Activated B cell treated with CpG ODN at 0.5 μM for 24 hours (primary cell): ENCODE data around the gene PLEKHF1. TPM values are rescaled to one million over a fixed set of nuclear protein-coding genes. Genes with fewer than 3 reads are reported as not detected.

ENCODE experiments used
- ATAC-seq: fragments of 200-7000 bp; cut with Tn5 transposase; one replicate; pipeline ENCODE4 v1.10.0; 2021; ENCODE audit warnings: low read depth, mild to moderate bottlenecking, moderate library complexity
- CTCF ChIA-PET: fragments of 350-600 bp; sonication (Branson Sonifier 250); formaldehyde crosslinking; loops from one replicate; lab custom pipeline; 2021; ENCODE audit warnings: antibody characterized with exemption; lab: Charles Lee
- POLR2A ChIA-PET: fragments of 350-600 bp; sonication (Branson Sonifier 250); formaldehyde crosslinking; loops from one replicate; lab custom pipeline; 2021; ENCODE audit warnings: antibody characterized with exemption; lab: Charles Lee
- DNase-seq: peaks from one replicate; pipeline ENCODE4 v3.0.0; 2022
- H3K27ac Mint-ChIP-seq: one replicate; pipeline ENCODE4 v1.8.0; 2020; ENCODE audit warnings: mixed read lengths
- H3K27me3 Mint-ChIP-seq: one replicate; pipeline ENCODE4 v1.8.0; 2021; ENCODE audit warnings: mixed read lengths
- H3K36me3 Mint-ChIP-seq: one replicate; pipeline ENCODE4 v1.8.0; 2021; ENCODE audit warnings: low read depth, mixed read lengths
- H3K4me1 Mint-ChIP-seq: one replicate; pipeline ENCODE4 v1.8.0; 2021; ENCODE audit warnings: mixed read lengths
- H3K4me3 Mint-ChIP-seq: one replicate; pipeline ENCODE4 v1.8.0; 2020; ENCODE audit warnings: mild to moderate bottlenecking, mixed read lengths
- H3K9me3 Mint-ChIP-seq: one replicate; pipeline ENCODE4 v1.8.0; 2020; ENCODE audit warnings: mixed read lengths
- intact Hi-C: fragments of 100-400 bp; cut with micrococcal nuclease; formaldehyde crosslinking; loops from one replicate; pipeline ENCODE4 v1.15.1; 2024
- total RNA-seq: library from RNA; stranded (reverse); gene quantifications from 2 replicates; pipeline ENCODE4 v1.2.3, GENCODE V29; 2022
- TF ChIP-seq, protein P1 (sequence below): fragments of 200-600 bp; IDR thresholded peaks from one replicate; pipeline ENCODE4 v1.8.0; 2022; ENCODE audit warnings: antibody characterized with exemption, mild to moderate bottlenecking

Gene PLEKHF1
- total RNA-seq, 1 donor from 2014 or later = 5.5 TPM

DNA sequence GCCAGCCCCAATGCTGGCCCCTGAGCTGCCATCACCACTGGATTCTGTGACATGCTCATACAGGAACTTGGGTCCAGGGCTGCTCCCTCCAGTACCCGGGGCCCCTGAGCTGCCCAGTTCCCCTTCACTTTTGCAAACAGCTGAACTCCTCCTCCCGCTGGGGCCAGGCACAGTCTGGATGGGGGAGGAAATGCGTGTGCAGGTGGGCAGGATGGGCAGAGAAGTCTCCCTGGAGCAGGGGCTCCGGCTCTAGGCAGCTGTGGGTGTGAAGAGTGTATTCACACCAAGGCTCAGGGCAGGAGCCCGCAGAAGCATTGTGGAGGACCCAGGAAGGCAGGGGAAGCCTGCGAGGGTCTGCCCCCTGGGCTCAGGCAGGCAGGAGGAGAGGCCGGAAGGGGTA lies 46.8 kb upstream of the PLEKHF1 start:
- TF ChIP-seq, protein P1, sequence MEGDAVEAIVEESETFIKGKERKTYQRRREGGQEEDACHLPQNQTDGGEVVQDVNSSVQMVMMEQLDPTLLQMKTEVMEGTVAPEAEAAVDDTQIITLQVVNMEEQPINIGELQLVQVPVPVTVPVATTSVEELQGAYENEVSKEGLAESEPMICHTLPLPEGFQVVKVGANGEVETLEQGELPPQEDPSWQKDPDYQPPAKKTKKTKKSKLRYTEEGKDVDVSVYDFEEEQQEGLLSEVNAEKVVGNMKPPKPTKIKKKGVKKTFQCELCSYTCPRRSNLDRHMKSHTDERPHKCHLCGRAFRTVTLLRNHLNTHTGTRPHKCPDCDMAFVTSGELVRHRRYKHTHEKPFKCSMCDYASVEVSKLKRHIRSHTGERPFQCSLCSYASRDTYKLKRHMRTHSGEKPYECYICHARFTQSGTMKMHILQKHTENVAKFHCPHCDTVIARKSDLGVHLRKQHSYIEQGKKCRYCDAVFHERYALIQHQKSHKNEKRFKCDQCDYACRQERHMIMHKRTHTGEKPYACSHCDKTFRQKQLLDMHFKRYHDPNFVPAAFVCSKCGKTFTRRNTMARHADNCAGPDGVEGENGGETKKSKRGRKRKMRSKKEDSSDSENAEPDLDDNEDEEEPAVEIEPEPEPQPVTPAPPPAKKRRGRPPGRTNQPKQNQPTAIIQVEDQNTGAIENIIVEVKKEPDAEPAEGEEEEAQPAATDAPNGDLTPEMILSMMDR = no peak
- intact Hi-C loops = no loop called here
- DNase-seq (no peak), ATAC-seq (no peak)
- H3K4me3 Mint-ChIP-seq = no peak overlapping the region
- no peak overlapping the region for H3K27ac Mint-ChIP-seq
- POLR2A ChIA-PET = interaction anchor here (1.7 kb wide), 1 partner anchor 12 kb away, joined by 5 read pairs; the partner anchor contains the start of gene POP4
- peaks cover 9% of the 10 kb centered on the region for H3K27me3 Mint-ChIP-seq
- peaks cover 33% of the 10 kb centered on the region for H3K36me3 Mint-ChIP-seq
- peaks cover 12% of the 10 kb centered on the region for H3K4me1 Mint-ChIP-seq
- CTCF ChIA-PET = interaction anchor here (3.0 kb wide), 1 partner anchor 7 kb away, joined by 11 read pairs; no protein-coding TSS in a partner anchor
- H3K9me3 Mint-ChIP-seq = no peaks in the 10 kb centered on the region

DNA sequence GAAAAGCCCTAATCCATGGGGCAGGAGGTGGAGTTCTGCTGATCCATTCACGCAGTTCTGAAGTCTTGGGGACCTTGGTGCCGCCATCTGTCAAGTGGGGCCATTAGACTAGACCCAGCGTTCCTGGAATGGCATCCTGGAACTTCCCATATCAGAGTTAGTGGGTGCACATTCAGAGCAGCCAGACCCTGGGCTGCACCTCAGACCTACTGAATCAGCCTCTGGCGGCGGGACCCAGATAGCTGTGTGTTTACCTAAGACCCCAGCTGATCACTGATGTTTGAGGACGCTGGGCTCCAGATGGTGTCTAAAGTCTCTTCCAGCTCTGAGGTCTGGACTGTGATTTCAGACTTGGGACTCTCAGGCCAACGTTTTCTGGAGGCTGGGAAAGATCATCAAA lies 46.4 kb upstream of the PLEKHF1 start:
- Mint-ChIP-seq H3K4me1 (peaks cover 12% of the 10 kb centered on the region), H3K27me3 (peaks cover 9% of the 10 kb centered on the region), H3K9me3 (no peaks in the 10 kb centered on the region), H3K4me3 (no peak overlapping the region), H3K36me3 (peaks cover 30% of the 10 kb centered on the region), H3K27ac (no peak overlapping the region)
- ChIA-PET CTCF (interaction anchor here (1.3 to 3.0 kb wide), 3 partner anchors 8 to 112 kb away, joined by 3 to 11 read pairs (median 5); no protein-coding TSS in a partner anchor), POLR2A (interaction anchor here (1.7 to 2.1 kb wide), 2 partner anchors 13 kb away, joined by 5 to 8 read pairs; partner anchors contain the start of gene POP4)
- DNase-seq (no peak), ATAC-seq (no peak)
- TF ChIP-seq, protein P1 = no peak
- intact Hi-C loops = no loop called here

DNA sequence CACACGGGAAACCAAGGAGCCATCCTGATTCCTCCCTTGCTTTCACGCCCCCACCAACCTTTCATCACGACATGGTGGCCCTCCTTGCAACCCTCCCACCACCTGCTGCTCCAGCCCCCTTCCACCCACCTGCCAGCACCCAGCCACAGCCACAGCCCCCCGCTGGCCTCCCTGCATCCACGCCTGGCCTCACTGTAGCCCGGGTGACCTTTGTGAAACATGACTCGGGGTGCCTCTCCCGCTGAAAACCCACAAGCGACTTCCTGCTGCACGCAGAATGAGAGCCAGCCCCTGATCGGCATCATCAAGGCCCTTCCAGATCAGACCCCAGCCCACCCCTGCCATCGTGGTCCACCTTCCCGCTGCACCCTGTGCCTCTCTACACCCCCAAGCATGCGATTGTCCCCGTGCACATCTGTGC lies 44.3 kb upstream of the PLEKHF1 start:
- H3K4me3 Mint-ChIP-seq = no peak overlapping the region
- peaks cover 12% of the 10 kb centered on the region for H3K36me3 Mint-ChIP-seq
- no peak for ATAC-seq
- CTCF ChIA-PET = interaction anchor here (3.0 kb wide), 1 partner anchor 10 kb away, joined by 11 read pairs; no protein-coding TSS in a partner anchor
- intact Hi-C loops = no loop called here
- H3K9me3 Mint-ChIP-seq = no peaks in the 10 kb centered on the region
- no peak overlapping the region for H3K27ac Mint-ChIP-seq
- POLR2A ChIA-PET = interaction anchor here (2.1 kb wide), 1 partner anchor 15 kb away, joined by 8 read pairs; the partner anchor contains the start of gene POP4
- TF ChIP-seq, protein P1 = no peak
- no peak for DNase-seq
- H3K4me1 Mint-ChIP-seq = peaks cover 12% of the 10 kb centered on the region
- H3K27me3 Mint-ChIP-seq = peaks cover 9% of the 10 kb centered on the region

DNA sequence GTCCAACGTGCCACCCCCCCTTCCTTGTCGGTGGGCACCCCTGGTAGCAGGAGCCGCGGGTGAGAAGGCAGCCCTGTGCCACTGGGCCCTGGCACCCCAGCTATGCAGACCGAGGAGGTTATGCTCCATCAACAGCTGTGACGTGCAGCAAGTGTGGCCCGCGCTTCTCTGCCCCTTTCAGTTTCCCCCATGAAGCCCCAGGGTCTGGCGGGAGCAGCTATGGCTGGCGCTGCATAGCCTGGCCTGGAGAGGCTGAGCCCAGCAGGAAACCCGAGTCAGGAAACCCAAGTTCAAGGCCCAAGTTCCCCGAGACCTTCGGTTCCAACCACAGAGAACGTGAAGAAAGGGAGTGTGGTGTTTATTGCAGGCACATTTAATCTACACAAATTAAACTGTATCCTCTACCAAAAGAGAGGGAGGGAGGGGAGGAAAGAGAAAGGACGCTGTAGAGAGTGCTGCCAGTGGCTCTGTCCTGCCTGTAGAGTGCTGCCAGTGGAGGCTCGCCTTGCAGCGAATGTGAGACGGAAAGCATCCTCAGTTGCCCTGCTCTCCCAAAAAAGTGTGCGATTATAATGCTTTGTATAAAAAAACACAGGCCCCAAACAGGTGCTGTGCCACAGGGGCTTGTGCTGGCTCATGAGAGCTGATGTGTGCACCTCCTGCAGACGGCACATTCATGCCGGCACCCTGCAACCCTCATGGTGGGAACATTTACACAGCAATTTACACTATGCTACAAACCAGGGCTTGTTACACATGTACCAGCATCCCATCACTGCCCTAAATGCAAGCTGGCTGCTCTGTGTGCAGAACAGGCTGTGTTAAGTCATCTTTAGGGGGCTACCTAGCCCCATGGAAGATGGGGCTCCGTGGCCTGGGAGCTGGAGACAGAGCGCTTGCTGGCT lies 42.8 kb upstream of the PLEKHF1 start:
- DNase-seq (no peak), ATAC-seq (peak; percentile 50)
- H3K36me3 Mint-ChIP-seq = no peaks in the 10 kb centered on the region
- no peak overlapping the region for H3K4me3 Mint-ChIP-seq
- peaks cover 12% of the 10 kb centered on the region for H3K4me1 Mint-ChIP-seq
- TF ChIP-seq, protein P1 = no peak
- H3K27ac Mint-ChIP-seq = no peak overlapping the region
- ChIA-PET CTCF (no interaction called here), POLR2A (no interaction called here)
- intact Hi-C loops = no loop called here
- peaks cover 9% of the 10 kb centered on the region for H3K27me3 Mint-ChIP-seq
- no peaks in the 10 kb centered on the region for H3K9me3 Mint-ChIP-seq
